SK-N-SH (cell line): ENCODE measurements around the gene FHIP2A. TPM values are rescaled to one million over a fixed set of nuclear protein-coding genes. Genes with fewer than 3 reads are reported as not detected.

ENCODE experiments used
- CTCF ChIA-PET: fragments of 300-600, 350-600 bp; formaldehyde crosslinking; extraction: SDS; loops from one replicate; lab custom pipeline; 2021; lab: Yijun Ruan, JAX
- POLR2A ChIA-PET: fragments of 350-600 bp; sonication (Branson Sonifier 250); formaldehyde crosslinking; extraction: SDS; loops from one replicate; lab custom pipeline; 2020; ENCODE audit warnings: antibody characterized with exemption, inconsistent platforms; lab: Yijun Ruan, JAX
- DNase-seq: peaks from one replicate; pipeline ENCODE4 v3.0.0; 2012
- H2AFZ ChIP-seq: fragments of 200-600 bp; sonication (generic); 2 replicates; pipeline ENCODE4 v1.8.1; 2016; ENCODE audit warnings: antibody characterized with exemption, mild to moderate bottlenecking, low read depth
- H3F3A ChIP-seq: fragments of 200-600 bp; sonication (generic); replicated peaks from 2 replicates; pipeline ENCODE3; 2016; ENCODE audit warnings: antibody characterized with exemption, mild to moderate bottlenecking; ENCODE audit not compliant: insufficient read depth
- H3K27ac ChIP-seq, 2 experiments: fragments of 200-500 bp in 1 of 2; fragments of 200-600 bp in 1 of 2; sonication (Bioruptor generic) in 1 of 2; sonication (generic), shearing (Covaris generic) in 1 of 2; 2 replicates each; pipeline versions ENCODE4 v1.5.1 to v1.6.1; 2014 to 2016; ENCODE audit warnings: low read depth in 2 of 2, inconsistent platforms in 1 of 2, low read length in 1 of 2, mild to moderate bottlenecking in 1 of 2, mixed read lengths in 1 of 2
- H3K27me3 ChIP-seq: fragments of 200-600 bp; sonication (generic), shearing (Covaris generic); 2 replicates; pipeline ENCODE4 v1.6.1; 2016; ENCODE audit warnings: mixed run types; ENCODE audit not compliant: insufficient read depth
- H3K36me3 ChIP-seq, 2 experiments: fragments of 200-500 bp in 1 of 2; fragments of 200-600 bp in 1 of 2; sonication (Bioruptor generic) in 1 of 2; sonication (generic) in 1 of 2; replicated peaks in 1 of 2; 2 replicates each; pipeline versions ENCODE3 to v1.5.1; 2014 to 2016; ENCODE audit warnings: low read length in 1 of 2, mild to moderate bottlenecking in 1 of 2; ENCODE audit not compliant: insufficient read depth in 2 of 2, control insufficient read depth in 1 of 2
- H3K4me1 ChIP-seq, 2 experiments: fragments of 200-500 bp in 1 of 2; fragments of 200-600 bp in 1 of 2; sonication (Bioruptor generic) in 1 of 2; sonication (generic), shearing (Covaris generic) in 1 of 2; 2 replicates each; pipeline versions ENCODE4 v1.5.1 to v1.6.1; 2014 to 2016; ENCODE audit warnings: low read depth in 1 of 2, low read length in 1 of 2, mixed run types in 1 of 2; ENCODE audit not compliant: insufficient read depth in 2 of 2, control insufficient read depth in 1 of 2
- H3K4me2 ChIP-seq: fragments of 200-600 bp; sonication (generic), shearing (Covaris generic); 2 replicates; pipeline ENCODE4 v1.6.1; 2017; ENCODE audit warnings: mixed run types
- H3K4me3 ChIP-seq, 2 experiments: fragments of 200-500 bp in 1 of 2; fragments of 200-600 bp in 1 of 2; sonication (Bioruptor generic) in 1 of 2; sonication (generic), shearing (Covaris generic) in 1 of 2; 2 replicates each; pipeline versions ENCODE4 v1.5.1 to v1.8.1; 2014 to 2016; ENCODE audit warnings: low read depth in 2 of 2, inconsistent platforms in 1 of 2, low read length in 1 of 2, mild to moderate bottlenecking in 1 of 2, mixed read lengths in 1 of 2, moderate library complexity in 1 of 2
- H3K79me2 ChIP-seq: fragments of 200-600 bp; sonication (generic); 2 replicates; pipeline ENCODE4 v1.8.1; 2017; ENCODE audit warnings: mild to moderate bottlenecking; ENCODE audit not compliant: insufficient read depth
- H3K9ac ChIP-seq: fragments of 200-600 bp; sonication (generic); 2 replicates; pipeline ENCODE4 v1.6.1; 2017; ENCODE audit warnings: mixed run types
- H3K9me2 ChIP-seq: fragments of 200-600 bp; sonication (generic); 2 replicates; pipeline ENCODE4 v1.6.1; 2017; ENCODE audit warnings: mixed run types
- H3K9me3 ChIP-seq: fragments of 200-600 bp; sonication (generic); 2 replicates; pipeline ENCODE4 v1.6.1; 2017; ENCODE audit warnings: mixed run types, mild to moderate bottlenecking, moderate library complexity
- H4K20me1 ChIP-seq: fragments of 200-600 bp; sonication (generic); 2 replicates; pipeline ENCODE4 v1.6.1; 2017; ENCODE audit warnings: mild to moderate bottlenecking, mixed run types; ENCODE audit not compliant: insufficient read depth
- EP300 ChIP-seq, 2 experiments: IDR thresholded peaks; 2 replicates each; pipeline versions ENCODE4 v1.4.0 to v1.6.1; 2012; ENCODE audit warnings: borderline replicate concordance in 1 of 2, low read depth in 1 of 2, low read length in 1 of 2
- FOXJ3 ChIP-seq: sonication (generic); formaldehyde crosslinking; IDR thresholded peaks from 2 replicates; pipeline ENCODE4 v1.5.1; 2020; ENCODE audit warnings: mild to moderate bottlenecking, missing genetic modification reagents
- GATA2 ChIP-seq: sonication (generic); formaldehyde crosslinking; IDR thresholded peaks from 2 replicates; pipeline ENCODE4 v1.5.0; 2020; ENCODE audit warnings: mild to moderate bottlenecking, missing genetic modification reagents
- JUND ChIP-seq: IDR thresholded peaks from 2 replicates; pipeline ENCODE4 v1.4.0; 2012
- MXI1 ChIP-seq: IDR thresholded peaks from 2 replicates; pipeline ENCODE4 v1.6.1; 2012; ENCODE audit warnings: mild to moderate bottlenecking, low read depth, low read length, improper control_type of control experiment
- RCOR1 ChIP-seq: fragments of 150-350 bp; IDR thresholded peaks from 2 replicates; pipeline ENCODE4 v1.6.1; 2017; ENCODE audit warnings: antibody characterized with exemption, low read length
- SIN3A ChIP-seq: IDR thresholded peaks from 2 replicates; pipeline ENCODE4 v1.6.1; 2012; ENCODE audit warnings: low read depth, mild to moderate bottlenecking, low read length, moderate library complexity, borderline replicate concordance
- SMC3 ChIP-seq: IDR thresholded peaks from 2 replicates; pipeline ENCODE4 v1.6.1; 2012; ENCODE audit warnings: low read depth, low read length, improper control_type of control experiment
- TAF1 ChIP-seq: IDR thresholded peaks from 2 replicates; pipeline ENCODE4 v1.6.1; 2012; ENCODE audit warnings: low read depth, mild to moderate bottlenecking, low read length, moderate library complexity, borderline replicate concordance
- WGBS: methylation state at CpG from one replicate; pipeline ENCODE4 v1.1.6; 2017; ENCODE audit warnings: low lambda C conversion rate; 5-methylcytosine and 5-hydroxymethylcytosine counted together
- polyA plus RNA-seq, 3 experiments: library from polyadenylated mRNA; depleted of rRNA; stranded (reverse); fragments of >200 nt; gene quantifications; 2 replicates each; pipeline ENCODE4 v1.2.3, GENCODE V29; 2012
- TF ChIP-seq, protein P1 (sequence below): IDR thresholded peaks from 2 replicates; pipeline ENCODE4 v1.4.0; 2012; ENCODE audit warnings: low read depth, borderline replicate concordance
- TF ChIP-seq, protein P2 (sequence below): fragments of 150-350 bp; IDR thresholded peaks from 2 replicates; pipeline ENCODE4 v1.6.1; 2016; ENCODE audit warnings: mild to moderate bottlenecking, low read depth, low read length
- TF ChIP-seq, protein P3 (sequence below): IDR thresholded peaks from 2 replicates; pipeline ENCODE4; 2012
- TF ChIP-seq, protein P4 (sequence below): IDR thresholded peaks from 2 replicates; pipeline ENCODE4 v1.6.1; 2012; ENCODE audit warnings: mild to moderate bottlenecking, low read depth, low read length, moderate library complexity

Gene FHIP2A
- polyA plus RNA-seq, 1 of the 3 experiments (the other 2 are of a cell fraction), result 6.1 TPM

DNA sequence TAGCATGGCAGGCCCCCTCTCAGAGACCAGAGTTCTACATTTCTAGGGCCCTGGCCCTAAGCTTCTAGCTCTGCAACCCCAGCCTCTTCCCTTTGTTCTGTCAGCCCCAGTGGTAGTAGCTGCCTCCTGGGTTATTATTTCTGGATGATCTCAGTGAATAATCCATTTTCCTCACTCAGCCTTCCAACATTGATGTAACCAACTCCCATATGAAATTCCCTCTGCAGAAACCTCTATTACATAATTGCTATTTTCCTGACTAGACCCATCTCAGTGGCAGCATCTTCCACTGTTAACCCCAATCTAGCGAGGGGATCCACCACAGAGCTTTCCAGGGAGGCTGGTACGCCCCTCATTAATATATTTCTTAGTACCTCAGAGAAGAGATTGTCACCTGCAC lies 49.8 kb downstream of the FHIP2A start:
- H3K4me1 ChIP-seq, result peaks cover 0 to 5% of the 10 kb centered on the region in 2 experiments; a peak in 2 of 4 replicates
- DNase-seq, result no peak
- TF ChIP-seq JUND (no peak), FOXJ3 (CRISPR knock-in tag) (no peak), TAF1 (no peak), MXI1 (no peak), RCOR1 (no peak), GATA2 (CRISPR knock-in tag) (no peak), EP300 (IDR thresholded peaks at IDR 0.05; ENCODE audit: borderline replicate concordance in 1 of 2, low read depth in 1 of 2, low read length in 1 of 2) (no peak), SMC3 (no peak), SIN3A (no peak)
- TF ChIP-seq, protein P1, sequence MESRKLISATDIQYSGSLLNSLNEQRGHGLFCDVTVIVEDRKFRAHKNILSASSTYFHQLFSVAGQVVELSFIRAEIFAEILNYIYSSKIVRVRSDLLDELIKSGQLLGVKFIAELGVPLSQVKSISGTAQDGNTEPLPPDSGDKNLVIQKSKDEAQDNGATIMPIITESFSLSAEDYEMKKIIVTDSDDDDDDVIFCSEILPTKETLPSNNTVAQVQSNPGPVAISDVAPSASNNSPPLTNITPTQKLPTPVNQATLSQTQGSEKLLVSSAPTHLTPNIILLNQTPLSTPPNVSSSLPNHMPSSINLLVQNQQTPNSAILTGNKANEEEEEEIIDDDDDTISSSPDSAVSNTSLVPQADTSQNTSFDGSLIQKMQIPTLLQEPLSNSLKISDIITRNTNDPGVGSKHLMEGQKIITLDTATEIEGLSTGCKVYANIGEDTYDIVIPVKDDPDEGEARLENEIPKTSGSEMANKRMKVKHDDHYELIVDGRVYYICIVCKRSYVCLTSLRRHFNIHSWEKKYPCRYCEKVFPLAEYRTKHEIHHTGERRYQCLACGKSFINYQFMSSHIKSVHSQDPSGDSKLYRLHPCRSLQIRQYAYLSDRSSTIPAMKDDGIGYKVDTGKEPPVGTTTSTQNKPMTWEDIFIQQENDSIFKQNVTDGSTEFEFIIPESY, result no peak
- TF ChIP-seq, protein P2, sequence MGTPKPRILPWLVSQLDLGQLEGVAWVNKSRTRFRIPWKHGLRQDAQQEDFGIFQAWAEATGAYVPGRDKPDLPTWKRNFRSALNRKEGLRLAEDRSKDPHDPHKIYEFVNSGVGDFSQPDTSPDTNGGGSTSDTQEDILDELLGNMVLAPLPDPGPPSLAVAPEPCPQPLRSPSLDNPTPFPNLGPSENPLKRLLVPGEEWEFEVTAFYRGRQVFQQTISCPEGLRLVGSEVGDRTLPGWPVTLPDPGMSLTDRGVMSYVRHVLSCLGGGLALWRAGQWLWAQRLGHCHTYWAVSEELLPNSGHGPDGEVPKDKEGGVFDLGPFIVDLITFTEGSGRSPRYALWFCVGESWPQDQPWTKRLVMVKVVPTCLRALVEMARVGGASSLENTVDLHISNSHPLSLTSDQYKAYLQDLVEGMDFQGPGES, result no peak
- TF ChIP-seq, protein P3, sequence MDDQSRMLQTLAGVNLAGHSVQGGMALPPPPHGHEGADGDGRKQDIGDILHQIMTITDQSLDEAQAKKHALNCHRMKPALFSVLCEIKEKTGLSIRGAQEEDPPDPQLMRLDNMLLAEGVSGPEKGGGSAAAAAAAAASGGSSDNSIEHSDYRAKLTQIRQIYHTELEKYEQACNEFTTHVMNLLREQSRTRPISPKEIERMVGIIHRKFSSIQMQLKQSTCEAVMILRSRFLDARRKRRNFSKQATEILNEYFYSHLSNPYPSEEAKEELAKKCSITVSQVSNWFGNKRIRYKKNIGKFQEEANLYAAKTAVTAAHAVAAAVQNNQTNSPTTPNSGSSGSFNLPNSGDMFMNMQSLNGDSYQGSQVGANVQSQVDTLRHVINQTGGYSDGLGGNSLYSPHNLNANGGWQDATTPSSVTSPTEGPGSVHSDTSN, result no peak
- TF ChIP-seq, protein P4, sequence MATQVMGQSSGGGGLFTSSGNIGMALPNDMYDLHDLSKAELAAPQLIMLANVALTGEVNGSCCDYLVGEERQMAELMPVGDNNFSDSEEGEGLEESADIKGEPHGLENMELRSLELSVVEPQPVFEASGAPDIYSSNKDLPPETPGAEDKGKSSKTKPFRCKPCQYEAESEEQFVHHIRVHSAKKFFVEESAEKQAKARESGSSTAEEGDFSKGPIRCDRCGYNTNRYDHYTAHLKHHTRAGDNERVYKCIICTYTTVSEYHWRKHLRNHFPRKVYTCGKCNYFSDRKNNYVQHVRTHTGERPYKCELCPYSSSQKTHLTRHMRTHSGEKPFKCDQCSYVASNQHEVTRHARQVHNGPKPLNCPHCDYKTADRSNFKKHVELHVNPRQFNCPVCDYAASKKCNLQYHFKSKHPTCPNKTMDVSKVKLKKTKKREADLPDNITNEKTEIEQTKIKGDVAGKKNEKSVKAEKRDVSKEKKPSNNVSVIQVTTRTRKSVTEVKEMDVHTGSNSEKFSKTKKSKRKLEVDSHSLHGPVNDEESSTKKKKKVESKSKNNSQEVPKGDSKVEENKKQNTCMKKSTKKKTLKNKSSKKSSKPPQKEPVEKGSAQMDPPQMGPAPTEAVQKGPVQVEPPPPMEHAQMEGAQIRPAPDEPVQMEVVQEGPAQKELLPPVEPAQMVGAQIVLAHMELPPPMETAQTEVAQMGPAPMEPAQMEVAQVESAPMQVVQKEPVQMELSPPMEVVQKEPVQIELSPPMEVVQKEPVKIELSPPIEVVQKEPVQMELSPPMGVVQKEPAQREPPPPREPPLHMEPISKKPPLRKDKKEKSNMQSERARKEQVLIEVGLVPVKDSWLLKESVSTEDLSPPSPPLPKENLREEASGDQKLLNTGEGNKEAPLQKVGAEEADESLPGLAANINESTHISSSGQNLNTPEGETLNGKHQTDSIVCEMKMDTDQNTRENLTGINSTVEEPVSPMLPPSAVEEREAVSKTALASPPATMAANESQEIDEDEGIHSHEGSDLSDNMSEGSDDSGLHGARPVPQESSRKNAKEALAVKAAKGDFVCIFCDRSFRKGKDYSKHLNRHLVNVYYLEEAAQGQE, result no peak
- H3K9ac ChIP-seq, result no peak overlapping the region
- H3K9me3 ChIP-seq, result no peaks in the 10 kb centered on the region
- WGBS, result 92% methylated on average over 2 of the region's 2 CpGs
- ChIA-PET CTCF (interaction anchor here (1.1 to 12.3 kb wide), 3 partner anchors 8 to 254 kb away, joined by 5 to 235 read pairs (median 5); no protein-coding TSS in a partner anchor), POLR2A (no interaction called here)
- no peak overlapping the region for H2AFZ ChIP-seq
- H3K4me3 ChIP-seq, result no peak overlapping the region
- no peaks in the 10 kb centered on the region for H3K9me2 ChIP-seq
- H3K79me2 ChIP-seq, result no peaks in the 10 kb centered on the region
- H3K27me3 ChIP-seq, result no peaks in the 10 kb centered on the region
- H3K4me2 ChIP-seq, result no peak overlapping the region
- H3K27ac ChIP-seq, result no peak overlapping the region
- no peaks in the 10 kb centered on the region for H4K20me1 ChIP-seq
- H3F3A ChIP-seq, result peaks cover 39% of the 10 kb centered on the region
- peaks cover 0 to 3% of the 10 kb centered on the region in 2 experiments for H3K36me3 ChIP-seq

Other genes with a start within 250 kb of the FHIP2A start
- 16.1 and 24.9 TPM in 2 replicates for gene ABLIM1, start 163.5 kb upstream of the FHIP2A start, polyA plus RNA-seq (2012; rRNA removed)
- gene TRUB1, start 116.4 kb downstream of the FHIP2A start, polyA plus RNA-seq (2012; rRNA removed), result 9.9 and 11.1 TPM in 2 replicates